Right cardiac atrium (tissue), 5 donors: ENCODE measurements around the gene PDE4B. TPM values are rescaled to one million over a fixed set of nuclear protein-coding genes. Genes with fewer than 3 reads are reported as not detected.

Experiments used
- ATAC-seq, 2 donors: fragments of 200-7000 bp; cut with Tn5 transposase; one replicate each; pipeline versions ENCODE4 v1.8.0 to v1.9.1; 2020; ENCODE audit warnings: moderate library complexity in 2 of 2, mild to moderate bottlenecking in 1 of 2
- DNase-seq, 3 donors: peaks; one replicate each; pipeline ENCODE4 v3.0.0-alpha.2; 2020
- H3K27ac ChIP-seq: one replicate; pipeline ENCODE4 v1.5.1; 2013; ENCODE audit warnings: mild to moderate bottlenecking, low read length, control low read depth, moderate library complexity
- H3K27me3 ChIP-seq: one replicate; pipeline ENCODE4 v1.6.1; 2013; ENCODE audit not compliant: control insufficient read depth, insufficient read depth
- H3K4me1 ChIP-seq: one replicate; pipeline ENCODE4 v1.6.1; 2013; ENCODE audit warnings: low read length; ENCODE audit not compliant: control insufficient read depth, insufficient read depth
- H3K4me3 ChIP-seq: one replicate; pipeline ENCODE4 v1.5.1; 2013; ENCODE audit warnings: low read length, control low read depth
- H3K9me3 ChIP-seq: one replicate; pipeline ENCODE4 v1.6.1; 2013; ENCODE audit warnings: low read length; ENCODE audit not compliant: control insufficient read depth
- WGBS: extraction: QIAGEN DNeasy Blood & Tissue Kit; methylation state at CpG from one replicate; pipeline ENCODE4 v1.1.7; 2013; 5-methylcytosine and 5-hydroxymethylcytosine counted together
- intact Hi-C, 4 donors: fragments of 100-400 bp; cut with DNase I; formaldehyde crosslinking; loops; one replicate each; pipeline versions ENCODE4 v1.11.0 to v1.14.0; 2022 to 2023
- polyA plus RNA-seq: library from polyadenylated mRNA; stranded (reverse); fragments of 200-250 nt; gene quantifications from one replicate; pipeline ENCODE4 v1.2.3, GENCODE V29; 2013
- total RNA-seq, 4 donors: library from RNA; stranded (reverse); fragmentation: NEBNext Ultra II Directional; extraction: Animal tissue kit (Norgen Biotek cat#: 25700); gene quantifications; one replicate each; pipeline ENCODE4 v1.2.1, GENCODE V29; 2021
- donor health status: healthy with polysubstance abuse.
- donor health status: DM: no; HTN: yes; CAD: no.
- donor health status: DM: no; HTN: no; CAD: no.
- donor health status: DM: no; HTN: yes; CAD: no; lungs with severe emphysema.
- donor health status: DM: yes; HTN: yes; CAD: no.

The PDE4B gene
- total and polyA plus RNA-seq, 5 donors: 8.2 to 37.5 (median 26.0) TPM

GRCh38 chr1:66342707-66343106 lies 550.0 kb downstream of the PDE4B start:
- ATAC-seq (no peak), DNase-seq (peak in 1 of 3 donors; percentile 9)
- WGBS: 78% methylated on average over 7 of the region's 7 CpGs
- peak overlapping the region; percentile 64 for H3K27ac ChIP-seq
- H3K4me1 ChIP-seq: peaks cover 8% of the 10 kb centered on the region
- no peaks in the 10 kb centered on the region for H3K9me3 ChIP-seq
- no peak overlapping the region for H3K4me3 ChIP-seq
- intact Hi-C loops: no loop called here
- H3K27me3 ChIP-seq: no peaks in the 10 kb centered on the region

GRCh38 chr1:66343569-66344325 lies 551.1 kb downstream of the PDE4B start:
- Histone ChIP-seq H3K4me1 (peaks cover 8% of the 10 kb centered on the region), H3K27me3 (no peaks in the 10 kb centered on the region), H3K4me3 (no peak overlapping the region), H3K9me3 (no peaks in the 10 kb centered on the region), H3K27ac (no peak overlapping the region)
- intact Hi-C loops: no loop called here
- DNase-seq (no peak), ATAC-seq (no peak)
- 83% methylated on average over 1 of the region's 1 CpG for WGBS

- Histone ChIP-seq H3K27ac (no peak overlapping the region), H3K4me3 (no peak overlapping the region), H3K27me3 (no peaks in the 10 kb centered on the region), H3K4me1 (peaks cover 8% of the 10 kb centered on the region), H3K9me3 (no peaks in the 10 kb centered on the region)
- intact Hi-C loops: no loop called here
- 92% methylated on average over 2 of the region's 2 CpGs for WGBS
- no peak for DNase-seq
- no peak for ATAC-seq
Measured at GRCh38 chr1:66346057-66346795, 553.5 kb downstream of the PDE4B start.

DNA sequence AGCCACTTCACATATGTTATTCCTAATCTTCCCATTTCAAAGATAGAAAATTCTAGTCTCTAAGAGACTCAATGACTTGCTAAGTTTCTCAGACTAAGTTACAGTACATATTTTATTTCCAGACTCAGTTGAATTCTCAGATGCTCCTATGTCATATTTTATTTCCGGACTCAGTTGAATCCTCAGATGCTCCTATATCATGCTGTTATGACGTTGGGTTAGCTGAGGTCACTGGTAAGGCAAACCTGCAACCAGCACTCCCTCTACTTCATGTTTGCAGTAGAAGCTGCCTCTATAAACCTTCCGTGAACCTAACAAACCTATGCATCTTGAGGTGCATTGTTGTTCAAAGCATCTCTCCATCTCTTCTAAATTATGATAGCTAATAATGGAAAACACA lies 554.2 kb downstream of the PDE4B start:
- intact Hi-C loops: no loop called here
- Histone ChIP-seq H3K27ac (no peak overlapping the region), H3K9me3 (no peaks in the 10 kb centered on the region), H3K27me3 (no peaks in the 10 kb centered on the region), H3K4me1 (peaks cover 10% of the 10 kb centered on the region), H3K4me3 (no peak overlapping the region)
- no peak for DNase-seq
- ATAC-seq: no peak
- 76% methylated on average over 3 of the region's 3 CpGs for WGBS

DNA sequence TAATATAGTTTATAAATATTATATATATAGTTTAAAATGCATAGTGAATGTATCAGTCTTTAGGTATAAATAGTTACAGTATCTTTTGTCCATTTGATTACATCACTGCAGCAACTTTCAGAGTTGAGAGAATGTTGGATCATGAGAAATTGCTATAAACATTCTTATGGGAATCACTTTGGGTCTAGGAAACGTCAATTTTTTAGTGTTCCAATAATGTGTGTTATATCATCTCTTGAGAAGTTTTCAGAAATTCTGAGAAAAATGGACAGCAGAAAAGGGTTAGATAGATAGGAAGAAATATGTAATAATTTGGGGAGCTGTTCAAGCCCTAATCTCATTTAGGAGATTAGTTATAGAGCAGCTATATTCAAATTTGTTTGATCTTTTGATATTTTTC lies 556.1 kb downstream of the PDE4B start:
- DNase-seq (no peak), ATAC-seq (no peak)
- intact Hi-C loops: no loop called here
- Histone ChIP-seq H3K27ac (no peak overlapping the region), H3K4me1 (peaks cover 16% of the 10 kb centered on the region), H3K9me3 (no peaks in the 10 kb centered on the region), H3K4me3 (no peak overlapping the region), H3K27me3 (no peaks in the 10 kb centered on the region)
- WGBS: 34% methylated on average over 1 of the region's 1 CpG

GRCh38 chr1:66349242-66349641 lies 556.5 kb downstream of the PDE4B start:
- no peak overlapping the region for H3K27ac ChIP-seq
- DNase-seq (no peak), ATAC-seq (peak; percentile 30 to 59)
- no peaks in the 10 kb centered on the region for H3K9me3 ChIP-seq
- WGBS: 27% methylated on average over 3 of the region's 3 CpGs
- peaks cover 15% of the 10 kb centered on the region for H3K4me1 ChIP-seq
- intact Hi-C loops: no loop called here
- no peak overlapping the region for H3K4me3 ChIP-seq
- no peaks in the 10 kb centered on the region for H3K27me3 ChIP-seq

DNA sequence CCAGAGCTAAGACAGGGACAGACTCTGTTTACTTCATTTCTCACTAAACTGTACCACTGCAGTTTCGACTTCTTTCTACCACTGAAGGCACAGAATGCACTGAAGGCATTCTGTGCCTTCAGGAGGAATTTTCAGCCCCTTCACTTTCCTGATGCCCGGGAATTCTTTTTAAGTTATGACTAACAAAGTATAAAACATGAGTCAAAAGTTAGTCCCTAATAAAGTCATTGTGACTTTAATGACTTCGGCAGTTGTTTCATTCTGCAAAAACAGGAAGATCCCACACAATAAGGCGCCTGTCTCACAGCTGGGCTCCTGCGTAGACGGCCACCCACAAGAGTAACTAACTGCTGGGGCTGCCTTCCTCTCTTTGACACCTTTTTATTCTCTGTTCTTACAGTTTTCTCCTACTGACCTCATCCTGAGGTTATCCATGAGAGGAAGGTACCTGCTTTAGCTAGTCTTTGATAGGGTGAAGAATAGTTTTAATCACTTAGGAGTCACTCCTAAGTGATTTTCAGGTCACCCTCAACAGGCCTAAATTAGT lies 557.4 kb downstream of the PDE4B start:
- DNase-seq: peak; percentile 30 to 70 (median 63)
- Histone ChIP-seq H3K27ac (peak overlapping the region; percentile 61), H3K27me3 (no peaks in the 10 kb centered on the region), H3K4me3 (no peak overlapping the region), H3K9me3 (no peaks in the 10 kb centered on the region), H3K4me1 (peaks cover 15% of the 10 kb centered on the region)
- intact Hi-C loops: no loop called here
- ATAC-seq: peak; percentile 56 to 69
- 23% methylated on average over 6 of the region's 6 CpGs for WGBS

GRCh38 chr1:66351478-66351877 lies 558.8 kb downstream of the PDE4B start:
- Histone ChIP-seq H3K27ac (no peak overlapping the region), H3K4me1 (peaks cover 13% of the 10 kb centered on the region)
- intact Hi-C loops: no loop called here

DNA sequence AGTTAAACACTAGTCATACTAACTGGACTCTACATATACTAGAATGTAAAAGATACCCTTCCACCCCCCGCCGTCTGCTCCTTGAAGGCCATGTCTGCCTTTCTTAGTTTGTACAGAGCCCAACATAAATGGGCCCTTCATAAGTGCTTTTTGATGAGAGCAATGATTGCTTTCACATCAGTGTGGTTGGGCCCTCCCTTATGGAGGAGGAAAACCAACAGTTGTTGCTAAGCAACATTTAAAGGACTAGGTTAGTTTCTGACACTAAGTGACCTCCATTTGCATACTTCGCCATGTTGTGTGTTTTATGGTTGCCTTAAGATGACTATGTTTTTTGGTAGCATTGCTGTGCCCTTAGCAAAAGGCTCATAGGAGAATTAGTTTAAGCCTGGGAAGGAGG lies 559.2 kb downstream of the PDE4B start:
- intact Hi-C loops: no loop called here
- no peak for ATAC-seq
- H3K4me3 ChIP-seq: no peak overlapping the region

More at GRCh38 chr1:66351478-66351877, 558.8 kb downstream of the PDE4B start:
- Histone ChIP-seq H3K4me3 (no peak overlapping the region), H3K9me3 (no peaks in the 10 kb centered on the region), H3K27me3 (no peaks in the 10 kb centered on the region)
- no peak for DNase-seq
- ATAC-seq: no peak

DNA sequence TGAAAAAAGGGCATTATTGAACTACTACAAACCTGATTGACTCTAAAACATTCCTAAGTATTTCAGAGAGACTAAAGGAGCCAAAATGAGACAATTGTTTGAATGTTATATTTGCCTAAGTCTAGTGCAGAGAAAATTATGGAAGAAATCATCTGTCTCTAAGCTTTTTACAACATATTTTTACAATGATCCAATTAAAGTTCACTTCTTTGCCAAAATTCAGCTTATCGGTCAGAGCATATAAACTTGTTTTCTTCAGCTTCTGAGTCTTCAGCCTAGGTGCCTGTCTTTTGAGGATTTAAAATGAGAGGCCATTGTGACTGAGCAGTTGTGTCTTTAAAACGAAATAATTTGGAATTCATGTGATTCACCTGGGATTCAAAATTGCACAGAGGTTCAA lies 560.1 kb downstream of the PDE4B start:
- ATAC-seq: no peak
- H3K9me3 ChIP-seq: no peaks in the 10 kb centered on the region
- H3K27me3 ChIP-seq: no peaks in the 10 kb centered on the region
- H3K4me3 ChIP-seq: no peak overlapping the region
- H3K27ac ChIP-seq: no peak overlapping the region
- peaks cover 13% of the 10 kb centered on the region for H3K4me1 ChIP-seq
- DNase-seq: no peak
- intact Hi-C loops: no loop called here
- 42% methylated on average over 2 of the region's 2 CpGs for WGBS

More for the DNA sequence above, 559.2 kb downstream of the PDE4B start:
- H3K9me3 ChIP-seq: no peaks in the 10 kb centered on the region
- no peak overlapping the region for H3K27ac ChIP-seq
- H3K4me1 ChIP-seq: peaks cover 13% of the 10 kb centered on the region
- 85% methylated on average over 3 of the region's 3 CpGs for WGBS
- H3K27me3 ChIP-seq: no peaks in the 10 kb centered on the region
- no peak for DNase-seq

GRCh38 chr1:66353257-66353656 lies 560.6 kb downstream of the PDE4B start:
- H3K4me3 ChIP-seq: no peak overlapping the region
- H3K27ac ChIP-seq: peak overlapping the region; percentile 48
- whole genome bisulfite sequencing: 31% methylated on average over 5 of the region's 5 CpGs
- DNase-seq (no peak), ATAC-seq (peak in 1 of 2 donors; percentile 31)
- H3K4me1 ChIP-seq: peaks cover 13% of the 10 kb centered on the region
- no peaks in the 10 kb centered on the region for H3K9me3 ChIP-seq
- intact Hi-C loops: no loop called here
- H3K27me3 ChIP-seq: no peaks in the 10 kb centered on the region
